ENCODE measurements around the gene FBXO48.
A peak's percentile ranks its signal among the peaks of the same experiment; 100 is the strongest.
"Not testable (repeated sequence)": the region's sequence is repeated elsewhere in the genome, so short reads cannot be mapped to it uniquely, and the experiment has no call there.

Gene FBXO48

GRCh38 chr2:68448671-68449653, 18.1 kb downstream of the FBXO48 start:
- no peak for TF ChIP-seq CTCF (IDR thresholded peaks at IDR 0.05; ENCODE audit: low read depth, low read length)
- H3K4me3 ChIP-seq (ENCODE audit: low read depth, low read length) = no peak overlapping the region

GRCh38 chr2:68447118-68447517, 20.0 kb downstream of the FBXO48 start:
- TF ChIP-seq CTCF (IDR thresholded peaks at IDR 0.05; ENCODE audit: low read depth, low read length) = no peak
- H3K4me3 ChIP-seq (ENCODE audit: low read depth, low read length) = no peak overlapping the region

DNA sequence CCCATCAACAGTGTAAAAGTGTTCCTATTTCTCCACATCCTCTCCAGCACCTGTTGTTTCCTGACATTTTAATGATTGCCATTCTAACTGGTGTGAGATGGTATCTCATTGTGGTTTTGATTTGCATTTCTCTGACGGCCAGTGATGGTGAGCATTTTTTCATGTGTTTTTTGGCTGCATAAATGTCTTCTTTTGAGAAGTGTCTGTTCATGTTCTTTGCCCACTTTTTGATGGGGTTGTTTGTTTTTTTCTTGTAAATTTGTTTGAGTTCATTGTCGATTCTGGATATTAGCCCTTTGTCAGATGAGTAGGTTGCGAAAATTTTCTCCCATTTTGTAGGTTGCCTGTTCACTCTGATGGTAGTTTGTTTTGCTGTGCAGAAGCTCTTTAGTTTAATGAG, 20.7 kb downstream of the FBXO48 start:
- not testable (repeated sequence) for H3K4me3 ChIP-seq (ENCODE audit: low read depth, low read length)

DNA sequence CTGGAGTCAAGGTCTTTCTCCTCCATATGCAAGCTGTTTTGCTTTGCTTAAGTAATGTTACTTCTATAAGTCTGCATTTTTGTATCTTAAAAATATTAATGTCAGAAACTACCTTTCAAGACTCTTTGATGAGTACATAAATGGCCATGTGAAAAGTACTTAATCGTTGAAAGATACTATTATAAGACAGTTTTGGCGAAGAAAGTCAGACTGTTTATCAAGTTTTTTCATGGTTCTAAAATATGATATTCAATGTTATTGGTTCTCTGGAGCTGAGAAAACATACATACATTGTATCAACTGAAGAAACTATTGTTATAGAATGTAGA, 25.1 kb downstream of the FBXO48 start:
- no peak overlapping the region for H3K4me3 ChIP-seq (ENCODE audit: low read depth, low read length)
- TF ChIP-seq CTCF (IDR thresholded peaks at IDR 0.05; ENCODE audit: low read depth, low read length) = no peak

- TF ChIP-seq CTCF (IDR thresholded peaks at IDR 0.05; ENCODE audit: low read depth, low read length) = peak; percentile 73
- H3K4me3 ChIP-seq (ENCODE audit: low read depth, low read length) = no peak overlapping the region
These were observed 25.7 kb downstream of the FBXO48 start for GRCh38 chr2:68441179-68441993.

GRCh38 chr2:68438455-68439303, 28.4 kb downstream of the FBXO48 start:
- no peak for TF ChIP-seq CTCF (IDR thresholded peaks at IDR 0.05; ENCODE audit: low read depth, low read length)
- H3K4me3 ChIP-seq (ENCODE audit: low read depth, low read length) = no peak overlapping the region

DNA sequence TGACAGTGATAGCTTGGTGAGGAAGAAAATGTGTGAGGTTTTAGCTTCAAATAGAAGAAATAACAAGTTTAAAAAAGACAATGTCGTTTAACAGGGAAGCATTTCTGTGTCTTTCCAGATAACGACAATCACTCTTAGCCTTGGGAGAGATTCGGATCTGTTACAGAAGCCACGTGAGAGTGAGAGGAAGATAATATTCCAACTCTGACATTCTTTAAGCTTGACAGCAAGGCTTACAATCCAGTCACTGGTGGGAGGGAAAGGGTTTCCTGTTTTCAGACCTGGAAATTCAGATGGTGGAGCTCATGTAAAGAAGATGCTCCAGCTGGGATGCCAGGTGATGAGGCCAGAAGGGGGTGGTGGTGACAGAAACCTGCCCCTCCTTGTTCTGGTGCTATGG, 30.8 kb downstream of the FBXO48 start:
- H3K4me3 ChIP-seq (ENCODE audit: low read depth, low read length) = no peak overlapping the region
- no peak for TF ChIP-seq CTCF (IDR thresholded peaks at IDR 0.05; ENCODE audit: low read depth, low read length)

Data from WI38 (cell line).